ENCODE data around the gene DPY19L1.
"Not testable (repeated sequence)": the region's sequence is repeated elsewhere in the genome, so short reads cannot be mapped to it uniquely, and the experiment has no call there.

Gene DPY19L1

DNA sequence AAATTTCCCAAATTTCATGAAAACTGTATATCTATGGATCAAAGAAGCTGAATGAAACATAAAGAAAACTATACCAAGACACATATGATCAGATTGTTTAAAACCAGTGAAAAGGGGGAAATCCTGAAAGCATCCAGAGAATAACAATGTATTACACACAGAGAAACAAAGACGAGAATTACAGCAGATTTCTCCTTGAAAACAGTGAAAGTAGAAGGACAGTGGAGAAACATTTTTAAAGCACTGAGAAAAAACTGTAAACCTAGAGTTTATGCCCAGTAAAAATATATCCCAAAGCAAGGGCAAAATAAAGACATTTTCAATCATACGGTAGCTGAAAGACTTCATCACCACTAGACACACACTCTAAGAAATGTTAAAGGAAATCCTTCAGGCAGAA is 121.0 kb downstream of the DPY19L1 start:
- no peaks in the 10 kb centered on the region for H3K36me3 ChIP-seq (replicated peaks)
- in situ Hi-C loops (cut with HindIII; ENCODE audit: low pct_ligation_motif_present, low sequenced_read_pairs): no loop called here

DNA sequence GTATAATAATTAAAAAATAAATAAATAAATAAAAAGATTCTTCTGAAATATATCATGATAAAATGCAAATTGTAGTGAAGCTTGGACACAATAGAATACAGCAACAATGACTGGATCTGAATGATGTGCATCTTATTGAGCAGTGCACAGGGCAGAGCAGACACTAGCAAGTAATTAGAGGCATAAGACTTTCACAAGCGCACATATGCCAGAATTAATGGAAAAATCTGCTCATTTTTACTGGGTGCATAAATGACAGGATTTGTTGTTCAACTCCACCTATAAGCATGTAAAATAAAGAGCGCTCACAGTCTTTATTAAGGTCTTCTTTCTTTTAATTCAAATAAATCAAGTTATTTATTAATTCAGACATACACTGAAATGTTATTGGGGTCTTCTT is 125.0 kb downstream of the DPY19L1 start:
- no peak overlapping the region for H3K27ac ChIP-seq
- no peak for DNase-seq
- H3K4me3 ChIP-seq (ENCODE audit: low read depth, low read length): no peak overlapping the region
- TF ChIP-seq, protein P1, sequence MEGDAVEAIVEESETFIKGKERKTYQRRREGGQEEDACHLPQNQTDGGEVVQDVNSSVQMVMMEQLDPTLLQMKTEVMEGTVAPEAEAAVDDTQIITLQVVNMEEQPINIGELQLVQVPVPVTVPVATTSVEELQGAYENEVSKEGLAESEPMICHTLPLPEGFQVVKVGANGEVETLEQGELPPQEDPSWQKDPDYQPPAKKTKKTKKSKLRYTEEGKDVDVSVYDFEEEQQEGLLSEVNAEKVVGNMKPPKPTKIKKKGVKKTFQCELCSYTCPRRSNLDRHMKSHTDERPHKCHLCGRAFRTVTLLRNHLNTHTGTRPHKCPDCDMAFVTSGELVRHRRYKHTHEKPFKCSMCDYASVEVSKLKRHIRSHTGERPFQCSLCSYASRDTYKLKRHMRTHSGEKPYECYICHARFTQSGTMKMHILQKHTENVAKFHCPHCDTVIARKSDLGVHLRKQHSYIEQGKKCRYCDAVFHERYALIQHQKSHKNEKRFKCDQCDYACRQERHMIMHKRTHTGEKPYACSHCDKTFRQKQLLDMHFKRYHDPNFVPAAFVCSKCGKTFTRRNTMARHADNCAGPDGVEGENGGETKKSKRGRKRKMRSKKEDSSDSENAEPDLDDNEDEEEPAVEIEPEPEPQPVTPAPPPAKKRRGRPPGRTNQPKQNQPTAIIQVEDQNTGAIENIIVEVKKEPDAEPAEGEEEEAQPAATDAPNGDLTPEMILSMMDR (IDR thresholded peaks at IDR 0.05; ENCODE audit: low read depth, low read length, missing control alignments): no peak
- no peaks in the 10 kb centered on the region for H3K36me3 ChIP-seq (replicated peaks)
- no peaks in the 10 kb centered on the region for H3K27me3 ChIP-seq (replicated peaks)
- in situ Hi-C loops (cut with HindIII; ENCODE audit: low pct_ligation_motif_present, low sequenced_read_pairs): no loop called here

More for the DNA sequence above, 121.0 kb downstream of the DPY19L1 start:
- Histone ChIP-seq H3K27me3 (replicated peaks) (no peaks in the 10 kb centered on the region), H3K27ac (no peak overlapping the region), H3K4me3 (ENCODE audit: low read depth, low read length) (no peak overlapping the region)
- no peak for DNase-seq
- TF ChIP-seq, protein P1 (IDR thresholded peaks at IDR 0.05; ENCODE audit: low read depth, low read length, missing control alignments): no peak

DNA sequence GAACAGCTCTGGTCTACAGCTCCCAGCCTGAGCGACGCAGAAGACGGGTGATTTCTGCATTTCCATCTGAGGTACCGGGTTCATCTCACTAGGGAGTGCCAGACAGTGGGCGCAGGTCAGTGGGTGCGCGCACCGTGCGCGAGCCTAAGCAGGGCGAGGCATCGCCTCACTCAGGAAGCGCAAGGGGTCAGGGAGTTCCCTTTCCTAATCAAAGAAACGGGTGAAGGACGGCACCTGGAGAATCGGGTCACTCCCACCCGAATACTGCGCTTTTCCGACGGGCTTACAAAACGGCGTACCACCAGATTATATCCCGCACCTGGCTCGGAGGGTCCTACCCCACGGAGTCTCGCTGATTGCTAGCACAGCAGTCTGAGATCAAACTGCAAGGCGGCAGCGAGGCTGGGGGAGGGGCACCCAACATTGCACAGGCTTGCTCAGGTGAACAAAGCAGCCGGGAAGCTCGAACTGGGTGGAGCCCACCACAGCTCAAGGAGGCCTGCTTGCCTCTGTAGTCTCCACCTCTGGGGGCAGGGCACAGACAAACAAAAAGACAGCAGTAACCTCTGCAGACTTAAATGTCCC is 130.9 kb downstream of the DPY19L1 start:
- H3K27ac ChIP-seq; DNase-seq; H3K36me3 ChIP-seq (replicated peaks); H3K27me3 ChIP-seq (replicated peaks); in situ Hi-C loops (cut with HindIII; ENCODE audit: low pct_ligation_motif_present, low sequenced_read_pairs): not testable (repeated sequence)
- peak overlapping the region; percentile 39 for H3K4me3 ChIP-seq (ENCODE audit: low read depth, low read length)

DNA sequence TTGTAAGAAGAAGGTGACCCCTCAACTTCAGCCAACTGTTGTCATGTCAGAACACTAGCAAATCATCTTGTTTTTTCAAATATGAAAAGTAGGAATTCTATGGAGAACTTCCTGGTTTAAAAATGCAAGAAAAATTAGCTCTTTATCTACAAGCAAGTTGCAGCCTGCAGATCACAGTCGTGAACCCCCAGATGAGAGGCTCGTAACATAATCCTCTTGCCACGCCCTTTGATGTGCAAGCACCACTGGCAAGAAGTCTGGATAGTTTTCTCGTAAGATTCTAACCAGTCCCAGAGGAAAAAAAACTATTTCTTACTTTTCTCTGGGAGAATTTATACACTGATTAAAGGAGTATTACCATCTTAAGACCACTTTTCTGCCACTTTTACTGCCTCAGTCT is 132.3 kb downstream of the DPY19L1 start:
- Histone ChIP-seq H3K36me3 (replicated peaks) (no peaks in the 10 kb centered on the region), H3K4me3 (ENCODE audit: low read depth, low read length) (no peak overlapping the region), H3K27me3 (replicated peaks) (no peaks in the 10 kb centered on the region), H3K27ac (no peak overlapping the region)
- in situ Hi-C loops (cut with HindIII; ENCODE audit: low pct_ligation_motif_present, low sequenced_read_pairs): no loop called here
- DNase-seq: no peak
- TF ChIP-seq, protein P1 (IDR thresholded peaks at IDR 0.05; ENCODE audit: low read depth, low read length, missing control alignments): no peak

DNA sequence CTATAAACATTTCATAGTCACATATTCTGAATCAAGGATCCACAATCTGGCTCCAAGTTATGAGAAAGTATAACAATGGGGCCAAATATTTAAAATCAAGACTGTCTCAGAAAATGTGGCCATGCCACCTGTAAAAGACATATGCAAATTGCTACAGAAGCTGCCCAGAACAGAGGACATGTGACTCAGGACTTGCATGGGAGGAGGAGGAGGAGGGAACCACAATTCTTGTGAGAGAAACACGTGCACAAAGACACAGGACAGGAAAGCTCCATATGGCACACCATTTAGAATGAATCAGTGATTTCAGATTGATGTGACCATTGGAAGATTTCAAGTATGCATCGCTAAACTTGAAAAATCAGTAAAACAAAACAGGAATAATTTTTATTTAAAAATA is 133.4 kb downstream of the DPY19L1 start:
- H3K36me3 ChIP-seq (replicated peaks); DNase-seq; H3K27ac ChIP-seq; in situ Hi-C loops (cut with HindIII; ENCODE audit: low pct_ligation_motif_present, low sequenced_read_pairs); H3K4me3 ChIP-seq (ENCODE audit: low read depth, low read length); H3K27me3 ChIP-seq (replicated peaks): not testable (repeated sequence)

DNA sequence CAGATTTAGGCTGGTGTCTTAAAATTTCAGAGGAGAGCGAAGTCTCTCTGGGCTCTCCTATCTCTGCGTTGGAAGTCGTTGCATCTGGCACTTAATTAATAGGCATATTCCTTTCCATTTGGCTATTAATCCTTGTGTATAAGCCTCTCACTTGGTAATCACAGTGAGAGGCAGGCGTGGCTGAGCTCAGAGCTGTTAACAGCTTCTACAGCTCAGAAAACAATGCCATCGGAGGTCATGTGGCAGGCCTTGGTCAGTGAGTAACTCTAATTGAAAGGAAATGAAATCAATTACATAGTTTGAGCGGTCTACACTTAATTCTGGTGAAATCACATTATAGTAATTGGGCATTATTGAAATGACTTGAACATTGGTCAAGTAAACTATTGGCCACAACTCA is 135.1 kb downstream of the DPY19L1 start:
- no peak overlapping the region for H3K4me3 ChIP-seq (ENCODE audit: low read depth, low read length)
- in situ Hi-C loops (cut with HindIII; ENCODE audit: low pct_ligation_motif_present, low sequenced_read_pairs): no loop called here
- DNase-seq: no peak
- no peaks in the 10 kb centered on the region for H3K27me3 ChIP-seq (replicated peaks)
- H3K36me3 ChIP-seq (replicated peaks): no peaks in the 10 kb centered on the region
- no peak overlapping the region for H3K27ac ChIP-seq
- TF ChIP-seq, protein P1 (IDR thresholded peaks at IDR 0.05; ENCODE audit: low read depth, low read length, missing control alignments): no peak

DNA sequence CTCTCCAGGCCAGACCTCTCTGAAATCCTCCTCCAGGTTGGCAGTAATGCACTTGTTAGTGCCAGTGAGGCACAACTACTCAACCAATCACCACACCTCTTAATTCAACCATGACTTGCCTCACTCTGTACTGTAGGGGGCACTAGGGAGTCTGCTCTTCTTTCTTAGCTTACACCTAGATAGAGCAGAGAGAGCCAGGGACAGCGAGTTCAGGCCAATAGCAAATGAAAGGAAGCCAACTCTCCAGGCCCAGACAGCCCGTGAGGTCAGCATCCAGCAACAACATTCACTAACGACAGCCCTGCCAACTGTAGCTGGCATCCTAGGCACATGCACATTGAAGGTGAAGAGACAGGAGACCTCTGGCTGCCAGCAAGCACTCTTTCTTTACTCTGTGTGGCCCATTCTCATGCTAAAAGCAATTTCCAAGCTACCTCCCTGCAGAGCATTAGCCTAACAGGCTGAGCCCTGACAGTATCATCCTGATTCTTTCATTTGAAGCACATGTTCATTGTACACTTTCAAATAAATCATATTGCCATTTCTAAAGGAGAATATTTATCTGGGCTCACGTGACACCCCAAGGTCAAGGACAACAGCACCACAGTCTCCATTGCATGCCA is 136.3 kb downstream of the DPY19L1 start:
- Histone ChIP-seq H3K27me3 (replicated peaks) (no peaks in the 10 kb centered on the region), H3K4me3 (ENCODE audit: low read depth, low read length) (no peak overlapping the region), H3K27ac (no peak overlapping the region), H3K36me3 (replicated peaks) (no peaks in the 10 kb centered on the region)
- in situ Hi-C loops (cut with HindIII; ENCODE audit: low pct_ligation_motif_present, low sequenced_read_pairs): no loop called here
- no peak for DNase-seq
- TF ChIP-seq, protein P1 (IDR thresholded peaks at IDR 0.05; ENCODE audit: low read depth, low read length, missing control alignments): peak; percentile 41
